PFSK-1 (cell line): ENCODE measurements around the gene ZNF687.

Source experiments
- FOXP2 ChIP-seq: optimal IDR thresholded peaks from 2 replicates; pipeline ENCODE3; 2011; ENCODE audit warnings: borderline replicate concordance, control low read depth, inconsistent platforms; ENCODE audit not compliant: insufficient read depth; ENCODE audit errors: extremely low read length, extremely low read depth
- POLR2AphosphoS5 ChIP-seq: IDR thresholded peaks from 2 replicates; pipeline ENCODE4 v1.6.1; 2012; ENCODE audit warnings: low read depth, mild to moderate bottlenecking, control low read depth, low read length, moderate library complexity
- SIN3A ChIP-seq: IDR thresholded peaks from 2 replicates; pipeline ENCODE4 v1.6.1; 2012; ENCODE audit warnings: mild to moderate bottlenecking, low read length, moderate library complexity, borderline replicate concordance; ENCODE audit not compliant: insufficient read depth
- TAF1 ChIP-seq: IDR thresholded peaks from 2 replicates; pipeline ENCODE4 v1.6.1; 2012; ENCODE audit warnings: low read length, control low read depth, borderline replicate concordance; ENCODE audit not compliant: insufficient read depth
- TF ChIP-seq, protein P1 (sequence below), 2 experiments: IDR thresholded peaks; 2 replicates each; pipeline versions ENCODE4 v1.6.1 to v1.8.0; 2011 to 2012; ENCODE audit warnings: low read depth in 2 of 2, low read length in 2 of 2, control low read depth in 1 of 2, inconsistent platforms in 1 of 2, mild to moderate bottlenecking in 1 of 2, moderate library complexity in 1 of 2; ENCODE audit not compliant: insufficient read depth in 1 of 2

The ZNF687 gene

GRCh38 chr1:151242442-151242841 is 39.7 kb upstream of the ZNF687 start:
- TF ChIP-seq SIN3A (no peak), TAF1 (no peak), POLR2AphosphoS5 (no peak), FOXP2 (no peak)
- TF ChIP-seq, protein P1, sequence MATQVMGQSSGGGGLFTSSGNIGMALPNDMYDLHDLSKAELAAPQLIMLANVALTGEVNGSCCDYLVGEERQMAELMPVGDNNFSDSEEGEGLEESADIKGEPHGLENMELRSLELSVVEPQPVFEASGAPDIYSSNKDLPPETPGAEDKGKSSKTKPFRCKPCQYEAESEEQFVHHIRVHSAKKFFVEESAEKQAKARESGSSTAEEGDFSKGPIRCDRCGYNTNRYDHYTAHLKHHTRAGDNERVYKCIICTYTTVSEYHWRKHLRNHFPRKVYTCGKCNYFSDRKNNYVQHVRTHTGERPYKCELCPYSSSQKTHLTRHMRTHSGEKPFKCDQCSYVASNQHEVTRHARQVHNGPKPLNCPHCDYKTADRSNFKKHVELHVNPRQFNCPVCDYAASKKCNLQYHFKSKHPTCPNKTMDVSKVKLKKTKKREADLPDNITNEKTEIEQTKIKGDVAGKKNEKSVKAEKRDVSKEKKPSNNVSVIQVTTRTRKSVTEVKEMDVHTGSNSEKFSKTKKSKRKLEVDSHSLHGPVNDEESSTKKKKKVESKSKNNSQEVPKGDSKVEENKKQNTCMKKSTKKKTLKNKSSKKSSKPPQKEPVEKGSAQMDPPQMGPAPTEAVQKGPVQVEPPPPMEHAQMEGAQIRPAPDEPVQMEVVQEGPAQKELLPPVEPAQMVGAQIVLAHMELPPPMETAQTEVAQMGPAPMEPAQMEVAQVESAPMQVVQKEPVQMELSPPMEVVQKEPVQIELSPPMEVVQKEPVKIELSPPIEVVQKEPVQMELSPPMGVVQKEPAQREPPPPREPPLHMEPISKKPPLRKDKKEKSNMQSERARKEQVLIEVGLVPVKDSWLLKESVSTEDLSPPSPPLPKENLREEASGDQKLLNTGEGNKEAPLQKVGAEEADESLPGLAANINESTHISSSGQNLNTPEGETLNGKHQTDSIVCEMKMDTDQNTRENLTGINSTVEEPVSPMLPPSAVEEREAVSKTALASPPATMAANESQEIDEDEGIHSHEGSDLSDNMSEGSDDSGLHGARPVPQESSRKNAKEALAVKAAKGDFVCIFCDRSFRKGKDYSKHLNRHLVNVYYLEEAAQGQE (IDR thresholded peaks at IDR 0.05; ENCODE audit: insufficient read depth in 1 of 2, low read depth in 2 of 2, low read length in 2 of 2) = no peak

DNA sequence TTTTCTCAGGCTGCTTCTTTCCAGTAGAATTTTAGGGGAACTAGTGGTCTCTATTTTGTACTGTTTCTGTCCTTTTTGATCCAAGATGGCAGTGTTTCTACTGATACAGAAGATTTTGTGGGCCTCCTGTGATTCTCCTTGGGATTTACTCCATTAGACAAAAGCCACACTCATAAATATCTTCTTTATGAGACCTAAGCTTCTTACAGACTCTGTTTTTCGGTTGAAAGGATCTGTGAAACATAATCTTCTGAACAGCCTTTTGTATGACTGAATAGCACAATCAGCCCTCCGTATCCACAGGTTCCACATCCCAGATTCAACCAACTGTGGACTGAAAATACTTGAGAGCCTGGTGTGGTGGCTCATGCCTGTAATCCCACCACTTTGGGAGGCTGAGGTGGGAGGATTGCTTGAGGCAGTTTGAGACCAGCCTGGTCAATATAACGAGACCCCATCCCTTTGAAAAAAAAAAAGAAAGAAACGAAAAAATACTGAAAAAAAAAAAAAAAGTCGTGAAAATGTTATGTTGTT is 38.3 kb upstream of the ZNF687 start:
- TF ChIP-seq SIN3A (no peak), FOXP2 (no peak), POLR2AphosphoS5 (no peak), TAF1 (no peak)
- TF ChIP-seq, protein P1 (IDR thresholded peaks at IDR 0.05; ENCODE audit: insufficient read depth in 1 of 2, low read depth in 2 of 2, low read length in 2 of 2) = no peak

DNA sequence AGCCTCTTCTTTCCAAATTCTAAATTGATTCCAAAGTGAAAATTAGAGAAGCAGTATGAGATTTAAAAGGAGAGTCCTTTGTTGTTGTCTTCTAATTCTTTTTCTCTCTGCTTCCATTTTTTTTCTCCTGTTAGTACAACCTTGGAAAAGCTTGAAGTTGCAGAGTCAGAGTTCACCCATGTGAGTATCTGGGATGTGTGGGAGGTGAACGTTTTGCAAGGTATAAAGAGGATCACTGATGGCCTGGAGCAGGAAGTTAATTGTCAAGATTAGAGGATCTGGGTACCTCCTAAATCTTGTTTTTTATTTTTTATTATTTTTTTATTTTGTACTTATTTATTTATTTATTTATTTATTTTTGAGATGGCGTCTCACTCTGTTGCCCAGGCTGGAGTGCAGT is 35.3 kb upstream of the ZNF687 start:
- TF ChIP-seq FOXP2 (no peak), TAF1 (no peak), SIN3A (no peak), POLR2AphosphoS5 (no peak)
- TF ChIP-seq, protein P1 (IDR thresholded peaks at IDR 0.05; ENCODE audit: insufficient read depth in 1 of 2, low read depth in 2 of 2, low read length in 2 of 2) = no peak

GRCh38 chr1:151251656-151252470 is 30.2 kb upstream of the ZNF687 start:
- no peak for TF ChIP-seq SIN3A
- TF ChIP-seq, protein P1 (IDR thresholded peaks at IDR 0.05; ENCODE audit: insufficient read depth in 1 of 2, low read depth in 2 of 2, low read length in 2 of 2) = no peak
- TF ChIP-seq FOXP2 = no peak
- TF ChIP-seq TAF1 = no peak
- TF ChIP-seq POLR2AphosphoS5 = no peak
